H9 (cell line): ENCODE measurements around the gene LAMC3. TPM values are rescaled to one million over a fixed set of nuclear protein-coding genes. Genes with fewer than 3 reads are reported as not detected.

Source experiments
- DNase-seq: peaks from one replicate; pipeline ENCODE4 v3.0.0-alpha.2; 2017
- H2AFZ ChIP-seq: one replicate; pipeline ENCODE4 v1.6.1; 2013; ENCODE audit warnings: mild to moderate bottlenecking, low read length, control low read depth, moderate library complexity
- H2AK5ac ChIP-seq: 2 replicates; pipeline ENCODE4 v1.6.1; 2013; ENCODE audit warnings: low read length, control low read depth, mixed read lengths; ENCODE audit not compliant: insufficient read length
- H2BK120ac ChIP-seq: one replicate; pipeline ENCODE4 v1.6.1; 2013; ENCODE audit warnings: low read depth, mild to moderate bottlenecking, low read length, control low read depth, inconsistent platforms; ENCODE audit not compliant: poor library complexity, severe bottlenecking
- H2BK12ac ChIP-seq: 2 replicates; pipeline ENCODE4 v1.6.1; 2013; ENCODE audit warnings: low read length, control low read depth, mixed read lengths, low read depth; ENCODE audit not compliant: insufficient read length
- H2BK15ac ChIP-seq: 2 replicates; pipeline ENCODE4 v1.6.1; 2013; ENCODE audit warnings: low read depth, low read length, control low read depth
- H2BK20ac ChIP-seq: one replicate; pipeline ENCODE4 v1.6.1; 2013; ENCODE audit warnings: low read depth, mild to moderate bottlenecking, low read length, control low read depth, inconsistent platforms; ENCODE audit not compliant: poor library complexity, severe bottlenecking
- H2BK5ac ChIP-seq: 2 replicates; pipeline ENCODE4 v1.6.1; 2013; ENCODE audit warnings: low read length, control low read depth, mixed read lengths; ENCODE audit not compliant: insufficient read length
- H3K14ac ChIP-seq: 2 replicates; pipeline ENCODE4 v1.6.1; 2013; ENCODE audit warnings: low read length, control low read depth; ENCODE audit not compliant: insufficient read depth
- H3K18ac ChIP-seq: 2 replicates; pipeline ENCODE4 v1.6.1; 2013; ENCODE audit warnings: low read depth, mild to moderate bottlenecking, mixed read lengths, low read length, control low read depth; ENCODE audit not compliant: insufficient read length
- H3K23ac ChIP-seq: 2 replicates; pipeline ENCODE4 v1.6.1; 2013; ENCODE audit warnings: low read length, control low read depth, mixed read lengths, low read depth; ENCODE audit not compliant: insufficient read length
- H3K23me2 ChIP-seq: 2 replicates; pipeline ENCODE4 v1.6.1; 2013; ENCODE audit warnings: low read depth, mild to moderate bottlenecking, mixed read lengths, low read length, control low read depth; ENCODE audit not compliant: insufficient read length, poor library complexity, severe bottlenecking
- H3K27ac ChIP-seq: 2 replicates; pipeline ENCODE4 v1.5.1; 2013; ENCODE audit warnings: low read length, control low read depth, mixed read lengths, low read depth; ENCODE audit not compliant: insufficient read length
- H3K27me3 ChIP-seq: 2 replicates; pipeline ENCODE4 v1.6.1; 2013; ENCODE audit warnings: low read length, control low read depth, inconsistent platforms; ENCODE audit not compliant: insufficient read depth
- H3K4ac ChIP-seq: 2 replicates; pipeline ENCODE4 v1.6.1; 2013; ENCODE audit warnings: low read depth, mild to moderate bottlenecking, control low read depth, inconsistent platforms, low read length, moderate library complexity
- H3K4me1 ChIP-seq: 2 replicates; pipeline ENCODE4 v1.6.1; 2013; ENCODE audit warnings: low read length, control low read depth, inconsistent platforms; ENCODE audit not compliant: insufficient read depth
- H3K4me2 ChIP-seq: 2 replicates; pipeline ENCODE4 v1.6.1; 2013; ENCODE audit warnings: low read length, control low read depth, mixed read lengths; ENCODE audit not compliant: insufficient read length, insufficient read depth
- H3K56ac ChIP-seq: 2 replicates; pipeline ENCODE4 v1.6.1; 2013; ENCODE audit warnings: low read depth, mild to moderate bottlenecking, mixed read lengths, low read length, control low read depth; ENCODE audit not compliant: insufficient read length
- H3K79me1 ChIP-seq: 2 replicates; pipeline ENCODE4 v1.6.1; 2013; ENCODE audit warnings: low read depth, mild to moderate bottlenecking, moderate library complexity, low read length, control low read depth, inconsistent platforms; ENCODE audit not compliant: insufficient read depth, poor library complexity, severe bottlenecking
- H3K79me2 ChIP-seq: 2 replicates; pipeline ENCODE4 v1.6.1; 2013; ENCODE audit warnings: low read length, control low read depth, inconsistent platforms; ENCODE audit not compliant: insufficient read depth
- H3K9ac ChIP-seq: 2 replicates; pipeline ENCODE4 v1.6.1; 2013; ENCODE audit warnings: low read length, control low read depth, mixed read lengths; ENCODE audit not compliant: insufficient read length; ENCODE audit errors: extremely low read depth
- H3K9me3 ChIP-seq: one replicate; pipeline ENCODE4 v1.6.1; 2013; ENCODE audit warnings: low read depth, low read length, inconsistent platforms; ENCODE audit not compliant: control insufficient read depth
- H3T11ph ChIP-seq: one replicate; pipeline ENCODE4 v1.6.1; 2013; ENCODE audit warnings: mild to moderate bottlenecking, low read length, control low read depth, inconsistent platforms
- H4K20me1 ChIP-seq: one replicate; pipeline ENCODE4 v1.6.1; 2013; ENCODE audit not compliant: control insufficient read depth, insufficient read length, insufficient read depth
- H4K5ac ChIP-seq: 2 replicates; pipeline ENCODE4 v1.6.1; 2013; ENCODE audit warnings: low read depth, mild to moderate bottlenecking, mixed read lengths, low read length, control low read depth; ENCODE audit not compliant: insufficient read length
- H4K8ac ChIP-seq: replicated peaks from 2 replicates; pipeline ENCODE4 v1.6.1; 2013; ENCODE audit warnings: low read length, control low read depth, mixed read lengths, low read depth; ENCODE audit not compliant: insufficient read length
- H4K91ac ChIP-seq: 2 replicates; pipeline ENCODE4 v1.6.1; 2013; ENCODE audit warnings: low read depth, mild to moderate bottlenecking, moderate library complexity, mixed read lengths, low read length, control low read depth; ENCODE audit not compliant: insufficient read length
- H3K27ac Mint-ChIP-seq, 3 experiments: 2 replicates in 2 of 3; 3 replicates in 1 of 3; pipeline ENCODE4 v1.8.0; 2020 to 2021; ENCODE audit warnings: mixed read lengths in 3 of 3, mild to moderate bottlenecking in 1 of 3, moderate library complexity in 1 of 3
- H3K27me3 Mint-ChIP-seq: 2 replicates; pipeline ENCODE4 v1.8.0; 2021; ENCODE audit warnings: low read depth, mild to moderate bottlenecking, moderate library complexity, mixed read lengths
- H3K36me3 Mint-ChIP-seq, 3 experiments: 2 replicates in 2 of 3; 3 replicates in 1 of 3; pipeline ENCODE4 v1.8.0; 2020 to 2021; ENCODE audit warnings: low read depth in 3 of 3, mixed read lengths in 3 of 3; ENCODE audit not compliant: insufficient read depth in 1 of 3
- H3K4me1 Mint-ChIP-seq, 2 experiments: 2 replicates each; pipeline ENCODE4 v1.8.0; 2020; ENCODE audit warnings: mixed read lengths in 2 of 2
- H3K4me3 Mint-ChIP-seq, 2 experiments: 2 replicates in 1 of 2; 3 replicates in 1 of 2; pipeline ENCODE4 v1.8.0; 2020 to 2021; ENCODE audit warnings: mild to moderate bottlenecking in 2 of 2, mixed read lengths in 2 of 2, moderate library complexity in 1 of 2
- H3K9me3 Mint-ChIP-seq, 2 experiments: 2 replicates in 1 of 2; 3 replicates in 1 of 2; pipeline ENCODE4 v1.8.0; 2020; ENCODE audit warnings: mild to moderate bottlenecking in 2 of 2, mixed read lengths in 2 of 2, moderate library complexity in 1 of 2
- WGBS: extraction: QIAGEN DNeasy Blood & Tissue Kit; methylation state at CpG from one replicate; pipeline ENCODE4 v1.1.7; 2013; ENCODE audit warnings: missing lambda C conversion rate, low lambda C conversion rate, mixed read lengths; ENCODE audit not compliant: insufficient read length; ENCODE audit errors: extremely low coverage; 5-methylcytosine and 5-hydroxymethylcytosine counted together
- total RNA-seq: library from RNA; stranded (reverse); gene quantifications from 2 replicates; pipeline ENCODE4 v1.2.1, GENCODE V29; 2021
- TF ChIP-seq, protein P1 (sequence below): fragments of 200-600 bp; sonication (generic); conservative IDR thresholded peaks from 3 replicates; pipeline ENCODE4 v1.8.0; 2021; ENCODE audit warnings: antibody characterized with exemption, mild to moderate bottlenecking

The LAMC3 gene
- total RNA-seq, 1 experiment from 2014 or later: 21.7 TPM

- H2BK20ac ChIP-seq: no peak overlapping the region
- no CpG with 5 or more reads among the region's 8 CpGs for WGBS
- no peaks in the 10 kb centered on the region for H3K27me3 ChIP-seq
- no peak overlapping the region for H3K27ac ChIP-seq
- no peak overlapping the region for H2AFZ ChIP-seq
- no peak overlapping the region for H4K8ac ChIP-seq
- no peaks in the 10 kb centered on the region for H3K27me3 Mint-ChIP-seq
- H2BK120ac ChIP-seq: no peak overlapping the region
- no peak overlapping the region for H2BK12ac ChIP-seq
- H3K36me3 Mint-ChIP-seq: no peaks in the 10 kb centered on the region; a peak in 2 of 7 replicates
- no peak overlapping the region for H2AK5ac ChIP-seq
- H2BK5ac ChIP-seq: no peak overlapping the region
- H3K79me1 ChIP-seq: no peaks in the 10 kb centered on the region
- no peaks in the 10 kb centered on the region for H3K9me3 ChIP-seq
- no peaks in the 10 kb centered on the region for H4K20me1 ChIP-seq
- H3K4me1 ChIP-seq: no peaks in the 10 kb centered on the region
- no peaks in the 10 kb centered on the region for H3K79me2 ChIP-seq
- H4K5ac ChIP-seq: no peak overlapping the region
- no peak overlapping the region for H3K9ac ChIP-seq
- no peaks in the 10 kb centered on the region for H3K23me2 ChIP-seq
- H3K23ac ChIP-seq: no peak overlapping the region
- H3K9me3 Mint-ChIP-seq: no peaks in the 10 kb centered on the region
- TF ChIP-seq, protein P1, sequence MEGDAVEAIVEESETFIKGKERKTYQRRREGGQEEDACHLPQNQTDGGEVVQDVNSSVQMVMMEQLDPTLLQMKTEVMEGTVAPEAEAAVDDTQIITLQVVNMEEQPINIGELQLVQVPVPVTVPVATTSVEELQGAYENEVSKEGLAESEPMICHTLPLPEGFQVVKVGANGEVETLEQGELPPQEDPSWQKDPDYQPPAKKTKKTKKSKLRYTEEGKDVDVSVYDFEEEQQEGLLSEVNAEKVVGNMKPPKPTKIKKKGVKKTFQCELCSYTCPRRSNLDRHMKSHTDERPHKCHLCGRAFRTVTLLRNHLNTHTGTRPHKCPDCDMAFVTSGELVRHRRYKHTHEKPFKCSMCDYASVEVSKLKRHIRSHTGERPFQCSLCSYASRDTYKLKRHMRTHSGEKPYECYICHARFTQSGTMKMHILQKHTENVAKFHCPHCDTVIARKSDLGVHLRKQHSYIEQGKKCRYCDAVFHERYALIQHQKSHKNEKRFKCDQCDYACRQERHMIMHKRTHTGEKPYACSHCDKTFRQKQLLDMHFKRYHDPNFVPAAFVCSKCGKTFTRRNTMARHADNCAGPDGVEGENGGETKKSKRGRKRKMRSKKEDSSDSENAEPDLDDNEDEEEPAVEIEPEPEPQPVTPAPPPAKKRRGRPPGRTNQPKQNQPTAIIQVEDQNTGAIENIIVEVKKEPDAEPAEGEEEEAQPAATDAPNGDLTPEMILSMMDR: no peak
- no peak overlapping the region for H3K4me2 ChIP-seq
- no peak overlapping the region for H3K18ac ChIP-seq
- no peak overlapping the region for H3K4me3 Mint-ChIP-seq
- no peak overlapping the region for H3K4ac ChIP-seq
- H4K91ac ChIP-seq: no peak overlapping the region
- H3K27ac Mint-ChIP-seq: peak overlapping the region in 1 of 3 experiments; percentile 90; a peak in 3 of 7 replicates
- H3K4me1 Mint-ChIP-seq: no peaks in the 10 kb centered on the region
- no peak for DNase-seq
- H2BK15ac ChIP-seq: no peak overlapping the region
- H3K14ac ChIP-seq: no peak overlapping the region
- no peak overlapping the region for H3K56ac ChIP-seq
- no peak overlapping the region for H3T11ph ChIP-seq
Measured at GRCh38 chr9:131084661-131085369, 75.8 kb downstream of the LAMC3 start.
